Measurements from ENCODE around the gene PRSS22. TPM values are rescaled to one million over a fixed set of nuclear protein-coding genes. Genes with fewer than 3 reads are reported as not detected.

PRSS22 gene
- total RNA-seq, 1 donor from 2014 or later = 18.2 TPM

- DNase-seq = no peak
Measured at GRCh38 chr16:2814551-2815298, 43.2 kb downstream of the PRSS22 start.

- DNase-seq = no peak
Measured at GRCh38 chr16:2813771-2814221, 44.2 kb downstream of the PRSS22 start.

- DNase-seq = no peak
Measured at GRCh38 chr16:2811703-2812471, 46.1 kb downstream of the PRSS22 start.

GRCh38 chr16:2810651-2811050 lies 47.3 kb downstream of the PRSS22 start:
- no peak for DNase-seq

- no peak for DNase-seq
Measured at GRCh38 chr16:2809149-2809760, 48.7 kb downstream of the PRSS22 start.

- no peak for DNase-seq
Measured at GRCh38 chr16:2808181-2808580, 49.8 kb downstream of the PRSS22 start.

- no peak for DNase-seq
Measured at GRCh38 chr16:2806286-2806685, 51.7 kb downstream of the PRSS22 start.

- DNase-seq = no peak
Measured at GRCh38 chr16:2804728-2805127, 53.2 kb downstream of the PRSS22 start.

GRCh38 chr16:2803545-2804195 lies 54.3 kb downstream of the PRSS22 start:
- no peak for DNase-seq

Other genes with a start within 250 kb of the PRSS22 start
- 28.4 TPM for gene KCTD5, start 175.6 kb downstream of the PRSS22 start, total RNA-seq
- gene PRSS27, start 137.9 kb downstream of the PRSS22 start, total RNA-seq = 3.5 TPM
- gene SRRM2, start 105.5 kb downstream of the PRSS22 start, total RNA-seq = 170 TPM
- gene ELOB, start 80.9 kb downstream of the PRSS22 start, total RNA-seq = 155 TPM
- gene PRSS33, start 70.6 kb downstream of the PRSS22 start, total RNA-seq = 2.9 TPM
- not detected for gene PRSS41, start 59.7 kb downstream of the PRSS22 start, total RNA-seq
- not detected for gene PRSS21, start 40.9 kb downstream of the PRSS22 start, total RNA-seq
- 1,549 TPM for gene ZG16B, start 27.9 kb downstream of the PRSS22 start, total RNA-seq
- gene FLYWCH2, start 25.0 kb upstream of the PRSS22 start, total RNA-seq = 37.0 TPM
- gene FLYWCH1, start 53.8 kb upstream of the PRSS22 start, total RNA-seq = 21.6 TPM
- gene KREMEN2, start 106.1 kb upstream of the PRSS22 start, total RNA-seq = 5.6 TPM
- gene PAQR4, start 111.2 kb upstream of the PRSS22 start, total RNA-seq = 6.2 TPM
- gene PKMYT1, start 122.3 kb upstream of the PRSS22 start, total RNA-seq = 12.2 TPM
- gene CLDN9, start 154.8 kb upstream of the PRSS22 start, total RNA-seq = not detected
- gene CLDN6, start 160.0 kb upstream of the PRSS22 start, total RNA-seq = not detected
- gene TNFRSF12A, start 162.2 kb upstream of the PRSS22 start, total RNA-seq = 41.3 TPM
- 13.0 TPM for gene HCFC1R1, start 165.8 kb upstream of the PRSS22 start, total RNA-seq
- 12.6 TPM for gene THOC6, start 165.9 kb upstream of the PRSS22 start, total RNA-seq
- gene BICDL2, start 178.8 kb upstream of the PRSS22 start, total RNA-seq = 15.8 TPM
- 0.41 TPM for gene MMP25, start 188.4 kb upstream of the PRSS22 start, total RNA-seq
- gene IL32, start 207.5 kb upstream of the PRSS22 start, total RNA-seq = 104 TPM
- not detected for gene ZSCAN10, start 241.1 kb upstream of the PRSS22 start, total RNA-seq